ENCODE measurements around the gene NFKB2.

NFKB2 gene

GRCh38 chr10:102395400-102396316 lies at the start of gene NFKB2:
TSS of gene NFKB2 (plus strand) at chr10:102395705. CDS start at chr10:102395960, 255 bp downstream.
- in situ Hi-C loops (cut with MboI; ENCODE audit: low sequenced_read_pairs) = no loop called here

- in situ Hi-C loops (cut with MboI; ENCODE audit: low sequenced_read_pairs) = no loop called here
These were observed 48.2 kb upstream of the NFKB2 start for GRCh38 chr10:102347236-102347828.

GRCh38 chr10:102352066-102352715 lies 43.3 kb upstream of the NFKB2 start:
- in situ Hi-C loops (cut with MboI; ENCODE audit: low sequenced_read_pairs) = loop anchor here (25.0 kb wide), 1 partner anchor 115 kb away; the partner anchor contains the start of genes ELOVL3, GBF1 and PITX3

- in situ Hi-C loops (cut with MboI; ENCODE audit: low sequenced_read_pairs) = loop anchor here (25.0 kb wide), 1 partner anchor 117 kb away; the partner anchor contains the start of genes ELOVL3, GBF1 and PITX3
These were observed 41.1 kb upstream of the NFKB2 start for GRCh38 chr10:102354451-102354850.

- in situ Hi-C loops (cut with MboI; ENCODE audit: low sequenced_read_pairs) = loop anchor here (25.0 kb wide), 1 partner anchor 122 kb away; the partner anchor contains the start of genes ELOVL3, GBF1 and PITX3
These were observed 36.7 kb upstream of the NFKB2 start for GRCh38 chr10:102358712-102359382.

GRCh38 chr10:102367441-102367840 lies 28.1 kb upstream of the NFKB2 start:
- in situ Hi-C loops (cut with MboI; ENCODE audit: low sequenced_read_pairs) = loop anchor here (25.0 kb wide), 1 partner anchor 130 kb away; the partner anchor contains the start of genes ELOVL3, GBF1 and PITX3

GRCh38 chr10:102368077-102368476 lies 27.4 kb upstream of the NFKB2 start:
- in situ Hi-C loops (cut with MboI; ENCODE audit: low sequenced_read_pairs) = loop anchor here (25.0 kb wide), 1 partner anchor 131 kb away; the partner anchor contains the start of genes ELOVL3, GBF1 and PITX3

- in situ Hi-C loops (cut with MboI; ENCODE audit: low sequenced_read_pairs) = loop anchor here (25.0 kb wide), 1 partner anchor 134 kb away; the partner anchor contains the start of genes ELOVL3, GBF1 and PITX3
These were observed 24.2 kb upstream of the NFKB2 start for GRCh38 chr10:102371295-102371694.

GRCh38 chr10:102375250-102375649 lies 20.3 kb upstream of the NFKB2 start:
- in situ Hi-C loops (cut with MboI; ENCODE audit: low sequenced_read_pairs) = no loop called here

GRCh38 chr10:102375867-102376266 lies 19.6 kb upstream of the NFKB2 start:
- in situ Hi-C loops (cut with MboI; ENCODE audit: low sequenced_read_pairs) = no loop called here

- in situ Hi-C loops (cut with MboI; ENCODE audit: low sequenced_read_pairs) = no loop called here
These were observed 18.6 kb upstream of the NFKB2 start for GRCh38 chr10:102376901-102377300.

- in situ Hi-C loops (cut with MboI; ENCODE audit: low sequenced_read_pairs) = no loop called here
These were observed 16.1 kb upstream of the NFKB2 start for GRCh38 chr10:102379383-102379782.

GRCh38 chr10:102381983-102382382 lies 13.5 kb upstream of the NFKB2 start:
- in situ Hi-C loops (cut with MboI; ENCODE audit: low sequenced_read_pairs) = no loop called here

GRCh38 chr10:102382871-102383270 lies 12.6 kb upstream of the NFKB2 start:
- in situ Hi-C loops (cut with MboI; ENCODE audit: low sequenced_read_pairs) = no loop called here

- in situ Hi-C loops (cut with MboI; ENCODE audit: low sequenced_read_pairs) = no loop called here
These were observed 11.5 kb upstream of the NFKB2 start for GRCh38 chr10:102384053-102384452.

GRCh38 chr10:102384606-102385429 lies 10.7 kb upstream of the NFKB2 start:
- in situ Hi-C loops (cut with MboI; ENCODE audit: low sequenced_read_pairs) = no loop called here

GRCh38 chr10:102389894-102390293 lies 5.6 kb upstream of the NFKB2 start:
- in situ Hi-C loops (cut with MboI; ENCODE audit: low sequenced_read_pairs) = no loop called here

GRCh38 chr10:102392306-102392705 lies 3.2 kb upstream of the NFKB2 start:
- in situ Hi-C loops (cut with MboI; ENCODE audit: low sequenced_read_pairs) = no loop called here

- in situ Hi-C loops (cut with MboI; ENCODE audit: low sequenced_read_pairs) = no loop called here
These were observed 2.0 kb upstream of the NFKB2 start for GRCh38 chr10:102393411-102394078.
